Measurements from ENCODE around the gene SPINK4. TPM values are rescaled to one million over a fixed set of nuclear protein-coding genes. Genes with fewer than 3 reads are reported as not detected.

Gene SPINK4
- polyA plus RNA-seq, 1 donor (not counting 4 experiments of a cell fraction or from before 2014, with no cell fraction given): not detected

DNA sequence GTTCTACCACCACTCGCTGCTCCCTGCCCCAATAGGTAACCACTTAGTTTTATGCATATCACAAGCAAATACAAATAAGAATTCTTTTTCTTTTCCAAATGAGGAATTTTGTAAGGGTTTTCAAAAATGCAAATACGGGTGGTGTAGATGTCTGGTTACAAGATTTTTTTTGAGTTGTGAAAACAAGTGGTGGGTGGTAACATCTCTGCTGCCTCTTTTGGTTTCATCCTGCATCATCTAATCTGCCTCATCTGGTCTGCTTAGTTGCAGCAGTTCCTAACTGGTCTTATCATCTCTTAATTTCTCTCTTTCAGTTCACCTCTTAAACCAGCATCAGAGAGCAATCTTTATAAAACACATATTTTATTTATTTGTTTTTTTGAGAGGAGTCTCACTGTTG is 55.6 kb downstream of the SPINK4 start:
- Histone ChIP-seq H3K4me1 (ENCODE audit: control insufficient read depth, extremely low read depth, insufficient read depth, low read length) (peaks cover 5% of the 10 kb centered on the region), H3K9me3 (ENCODE audit: control insufficient read depth, low read depth, low read length) (no peaks in the 10 kb centered on the region), H3K27me3 (ENCODE audit: control insufficient read depth, extremely low read depth, insufficient read depth, low read length) (no peaks in the 10 kb centered on the region), H3K9ac (ENCODE audit: control insufficient read depth, extremely low read depth, insufficient read depth, low read length) (no peak overlapping the region), H3K36me3 (ENCODE audit: control insufficient read depth in 2 of 2, extremely low read depth in 1 of 2, insufficient read depth in 2 of 2, low read length in 2 of 2) (peaks cover 16 to 40% of the 10 kb centered on the region in 2 experiments), H3K9me1 (ENCODE audit: control insufficient read depth, extremely low read depth, insufficient read depth, low read length) (no peaks in the 10 kb centered on the region), H3K4me3 (ENCODE audit: control insufficient read depth in 2 of 3, extremely low read depth in 1 of 3, insufficient read depth in 2 of 3, low read depth in 1 of 3, low read length in 3 of 3) (no peak overlapping the region), H3K27ac (ENCODE audit: control insufficient read depth, insufficient read depth, low read length) (no peak overlapping the region), H4K20me1 (ENCODE audit: control insufficient read depth, extremely low read depth, insufficient read depth, low read length) (no peaks in the 10 kb centered on the region), H2AFZ (ENCODE audit: control insufficient read depth, low read length) (no peak overlapping the region), H3K4me2 (ENCODE audit: control insufficient read depth, extremely low read depth, insufficient read depth, low read depth, low read length) (no peak overlapping the region), H3K79me2 (ENCODE audit: control insufficient read depth, insufficient read depth, low read length) (peaks cover 82% of the 10 kb centered on the region)
- dilution Hi-C loops (cut with MboI; ENCODE audit: extremely low pct_ligation_motif_present, low sequenced_read_pairs): no loop called here
- FAIRE-seq (no peak), DNase-seq (ENCODE audit: low read depth, low spot score) (no peak)
- TF ChIP-seq CTCF (optimal IDR thresholded peaks at IDR 0.05 in 1 of 3, IDR thresholded peaks at IDR 0.05 in 1 of 3, conservative IDR thresholded peaks at IDR 0.05 in 1 of 3; ENCODE audit: extremely low read depth in 1 of 3, insufficient read depth in 2 of 3, low read length in 3 of 3) (no peak), EZH2 (IDR thresholded peaks at IDR 0.05; ENCODE audit: low read length) (no peak)

- dilution Hi-C loops (cut with MboI; ENCODE audit: extremely low pct_ligation_motif_present, low sequenced_read_pairs): no loop called here
- Histone ChIP-seq H3K27ac (ENCODE audit: control insufficient read depth, insufficient read depth, low read length) (no peak overlapping the region), H3K4me3 (ENCODE audit: control insufficient read depth in 2 of 3, extremely low read depth in 1 of 3, insufficient read depth in 2 of 3, low read depth in 1 of 3, low read length in 3 of 3) (no peak overlapping the region), H3K9me1 (ENCODE audit: control insufficient read depth, extremely low read depth, insufficient read depth, low read length) (no peaks in the 10 kb centered on the region), H3K9ac (ENCODE audit: control insufficient read depth, extremely low read depth, insufficient read depth, low read length) (no peak overlapping the region), H3K9me3 (ENCODE audit: control insufficient read depth, low read depth, low read length) (no peaks in the 10 kb centered on the region), H3K27me3 (ENCODE audit: control insufficient read depth, extremely low read depth, insufficient read depth, low read length) (no peaks in the 10 kb centered on the region), H3K4me2 (ENCODE audit: control insufficient read depth, extremely low read depth, insufficient read depth, low read depth, low read length) (no peak overlapping the region), H3K36me3 (ENCODE audit: control insufficient read depth in 2 of 2, extremely low read depth in 1 of 2, insufficient read depth in 2 of 2, low read length in 2 of 2) (peaks cover 19 to 47% of the 10 kb centered on the region in 2 experiments), H2AFZ (ENCODE audit: control insufficient read depth, low read length) (no peak overlapping the region), H3K4me1 (ENCODE audit: control insufficient read depth, extremely low read depth, insufficient read depth, low read length) (peaks cover 5% of the 10 kb centered on the region), H3K79me2 (ENCODE audit: control insufficient read depth, insufficient read depth, low read length) (peaks cover 72% of the 10 kb centered on the region), H4K20me1 (ENCODE audit: control insufficient read depth, extremely low read depth, insufficient read depth, low read length) (no peaks in the 10 kb centered on the region)
- no peak for TF ChIP-seq CTCF (optimal IDR thresholded peaks at IDR 0.05 in 1 of 3, IDR thresholded peaks at IDR 0.05 in 1 of 3, conservative IDR thresholded peaks at IDR 0.05 in 1 of 3; ENCODE audit: extremely low read depth in 1 of 3, insufficient read depth in 2 of 3, low read length in 3 of 3)
- no peak for TF ChIP-seq EZH2 (IDR thresholded peaks at IDR 0.05; ENCODE audit: low read length)
- no peak for FAIRE-seq
- DNase-seq (ENCODE audit: low read depth, low spot score): no peak
These were observed 57.5 kb downstream of the SPINK4 start for GRCh38 chr9:33297432-33297831.

Other genes starting within 250 kb of the SPINK4 start
- 53.2 to 86.8 TPM (median 64.7 TPM) in 3 replicates for gene APTX, start 238.5 kb upstream of the SPINK4 start, polyA plus RNA-seq
- 106 to 169 TPM (median 118 TPM) in 3 replicates for gene DNAJA1, start 214.9 kb upstream of the SPINK4 start, polyA plus RNA-seq
- gene SMU1, start 163.5 kb upstream of the SPINK4 start, polyA plus RNA-seq: 15.3 to 20.3 TPM (median 16.1 TPM) in 3 replicates
- 54.3 to 82.9 TPM (median 55.1 TPM) in 3 replicates for gene B4GALT1, start 72.8 kb upstream of the SPINK4 start, polyA plus RNA-seq
- 22.4 to 30.1 TPM (median 25.1 TPM) in 3 replicates for gene BAG1, start 24.5 kb downstream of the SPINK4 start, polyA plus RNA-seq
- 80.0 to 132 TPM (median 82.7 TPM) in 3 replicates for gene CHMP5, start 24.9 kb downstream of the SPINK4 start, polyA plus RNA-seq
- gene NFX1, start 50.3 kb downstream of the SPINK4 start, polyA plus RNA-seq: 24.2 to 28.8 TPM (median 28.1 TPM) in 3 replicates
- not detected in 3 replicates for gene AQP7, start 162.4 kb downstream of the SPINK4 start, polyA plus RNA-seq
- 139 to 239 TPM (median 215 TPM) in 3 replicates for gene AQP3, start 207.4 kb downstream of the SPINK4 start, polyA plus RNA-seq
- gene NOL6, start 233.8 kb downstream of the SPINK4 start, polyA plus RNA-seq: 51.8 to 93.3 TPM (median 63.6 TPM) in 3 replicates